DND-41 (cell line): Measurements from ENCODE around the gene EPS8L2.

Source experiments
- EZH2 ChIP-seq: IDR thresholded peaks from 3 replicates; pipeline ENCODE4 v1.6.1; 2012; ENCODE audit warnings: borderline replicate concordance, low read depth, mild to moderate bottlenecking, moderate library complexity, low read length, inconsistent platforms; ENCODE audit not compliant: severe bottlenecking
- TF ChIP-seq, protein P1 (sequence below): IDR thresholded peaks from 2 replicates; pipeline ENCODE4 v1.5.1; 2012; ENCODE audit warnings: borderline replicate concordance, low read length, moderate library complexity, mild to moderate bottlenecking; ENCODE audit not compliant: poor library complexity, severe bottlenecking; ENCODE audit errors: extremely low read depth

DNA sequence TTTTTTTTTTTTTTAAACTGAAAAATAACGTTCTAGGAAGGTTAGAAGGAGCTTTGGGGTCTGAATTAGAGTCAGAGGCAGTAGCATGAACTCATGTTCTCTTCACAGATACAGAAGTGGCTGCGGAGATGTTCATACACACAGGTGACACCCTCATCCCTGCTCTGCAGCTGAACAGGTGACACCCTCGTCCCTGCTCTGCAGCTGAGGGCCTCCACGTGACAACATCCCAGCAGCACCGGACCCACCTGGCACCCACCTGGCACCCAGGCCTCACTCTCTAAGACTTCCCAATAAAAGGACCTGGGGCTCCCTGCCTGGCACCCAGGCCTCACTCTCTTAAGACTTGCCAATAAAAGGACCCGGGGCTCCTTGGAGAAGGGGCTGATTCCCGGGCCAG is 49.2 kb upstream of the EPS8L2 start:
- TF ChIP-seq, protein P1, sequence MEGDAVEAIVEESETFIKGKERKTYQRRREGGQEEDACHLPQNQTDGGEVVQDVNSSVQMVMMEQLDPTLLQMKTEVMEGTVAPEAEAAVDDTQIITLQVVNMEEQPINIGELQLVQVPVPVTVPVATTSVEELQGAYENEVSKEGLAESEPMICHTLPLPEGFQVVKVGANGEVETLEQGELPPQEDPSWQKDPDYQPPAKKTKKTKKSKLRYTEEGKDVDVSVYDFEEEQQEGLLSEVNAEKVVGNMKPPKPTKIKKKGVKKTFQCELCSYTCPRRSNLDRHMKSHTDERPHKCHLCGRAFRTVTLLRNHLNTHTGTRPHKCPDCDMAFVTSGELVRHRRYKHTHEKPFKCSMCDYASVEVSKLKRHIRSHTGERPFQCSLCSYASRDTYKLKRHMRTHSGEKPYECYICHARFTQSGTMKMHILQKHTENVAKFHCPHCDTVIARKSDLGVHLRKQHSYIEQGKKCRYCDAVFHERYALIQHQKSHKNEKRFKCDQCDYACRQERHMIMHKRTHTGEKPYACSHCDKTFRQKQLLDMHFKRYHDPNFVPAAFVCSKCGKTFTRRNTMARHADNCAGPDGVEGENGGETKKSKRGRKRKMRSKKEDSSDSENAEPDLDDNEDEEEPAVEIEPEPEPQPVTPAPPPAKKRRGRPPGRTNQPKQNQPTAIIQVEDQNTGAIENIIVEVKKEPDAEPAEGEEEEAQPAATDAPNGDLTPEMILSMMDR, result no peak
- no peak for TF ChIP-seq EZH2
